Measurements from ENCODE around the gene GGTLC1.
"Not testable (repeated sequence)": the region's sequence is repeated elsewhere in the genome, so short reads cannot be mapped to it uniquely, and the experiment has no call there.

Gene GGTLC1

GRCh38 chr20:23988561-23988960 is at the start of gene GGTLC1:
Gene GGTLC1 (minus strand): TSS chr20:23988779. CDS start chr20:23986611, 2,168 bp downstream.
- DNase-seq (ENCODE audit: low read depth): no peak

- no peak for DNase-seq (ENCODE audit: low read depth)
These were observed 46.2 kb upstream of the GGTLC1 start for GRCh38 chr20:24034820-24035219.

GRCh38 chr20:24033565-24033964 is 45.0 kb upstream of the GGTLC1 start:
- DNase-seq (ENCODE audit: low read depth): no peak

GRCh38 chr20:24033151-24033550 is 44.6 kb upstream of the GGTLC1 start:
- DNase-seq (ENCODE audit: low read depth): no peak

GRCh38 chr20:24032400-24032898 is 43.9 kb upstream of the GGTLC1 start:
- no peak for DNase-seq (ENCODE audit: low read depth)

GRCh38 chr20:24027229-24027628 is 38.6 kb upstream of the GGTLC1 start:
- no peak for DNase-seq (ENCODE audit: low read depth)

GRCh38 chr20:24022621-24023180 is 34.1 kb upstream of the GGTLC1 start:
- no peak for DNase-seq (ENCODE audit: low read depth)

GRCh38 chr20:24018796-24019195 is 30.2 kb upstream of the GGTLC1 start:
- no peak for DNase-seq (ENCODE audit: low read depth)

GRCh38 chr20:24017458-24017755 is 28.8 kb upstream of the GGTLC1 start:
- DNase-seq (ENCODE audit: low read depth): no peak

GRCh38 chr20:24016607-24017457 is 28.3 kb upstream of the GGTLC1 start:
- no peak for DNase-seq (ENCODE audit: low read depth)

GRCh38 chr20:24013953-24014352 is 25.4 kb upstream of the GGTLC1 start:
- no peak for DNase-seq (ENCODE audit: low read depth)

- DNase-seq (ENCODE audit: low read depth): no peak
These were observed 22.7 kb upstream of the GGTLC1 start for GRCh38 chr20:24011282-24011681.

GRCh38 chr20:24007758-24008157 is 19.2 kb upstream of the GGTLC1 start:
- DNase-seq (ENCODE audit: low read depth): no peak

GRCh38 chr20:24007073-24007595 is 18.6 kb upstream of the GGTLC1 start:
- DNase-seq (ENCODE audit: low read depth): no peak

GRCh38 chr20:24006626-24007025 is 18.0 kb upstream of the GGTLC1 start:
- DNase-seq (ENCODE audit: low read depth): no peak

- no peak for DNase-seq (ENCODE audit: low read depth)
These were observed 15.9 kb upstream of the GGTLC1 start for GRCh38 chr20:24004471-24004870.

GRCh38 chr20:24002896-24003295 is 14.3 kb upstream of the GGTLC1 start:
- DNase-seq (ENCODE audit: low read depth): no peak

- DNase-seq (ENCODE audit: low read depth): no peak
These were observed 13.3 kb upstream of the GGTLC1 start for GRCh38 chr20:24001712-24002405.

GRCh38 chr20:23998844-23999243 is 10.3 kb upstream of the GGTLC1 start:
- no peak for DNase-seq (ENCODE audit: low read depth)

GRCh38 chr20:23998392-23998791 is 9.8 kb upstream of the GGTLC1 start:
- no peak for DNase-seq (ENCODE audit: low read depth)

- DNase-seq (ENCODE audit: low read depth): peak; percentile 12
These were observed 7.5 kb upstream of the GGTLC1 start for GRCh38 chr20:23995905-23996666.

- DNase-seq (ENCODE audit: low read depth): not testable (repeated sequence)
These were observed 6.7 kb upstream of the GGTLC1 start for GRCh38 chr20:23995291-23995690.
